Uterus (tissue), 4 donors: ENCODE measurements around the gene GPR156. TPM values are rescaled to one million over a fixed set of nuclear protein-coding genes. Genes with fewer than 3 reads are reported as not detected.

Experiments
- DNase-seq, 2 donors: peaks; one replicate each; pipeline ENCODE4 v3.0.0-alpha.2; 2019 to 2020
- H3K27ac ChIP-seq, 2 donors: fragments of 200-600 bp; sonication (generic); 1 replicate in 1 of 2; 2 replicates in 1 of 2; pipeline ENCODE4 v1.5.1; 2016 to 2018
- H3K27me3 ChIP-seq, 2 donors: fragments of 200-600 bp; sonication (generic); one replicate each; pipeline ENCODE4 v1.5.1; 2018 to 2019; ENCODE audit warnings: control low read depth in 1 of 2
- H3K36me3 ChIP-seq, 2 donors: fragments of 200-600 bp; sonication (generic); one replicate each; pipeline ENCODE4 v1.5.1; 2019; ENCODE audit warnings: control low read depth in 1 of 2
- H3K4me1 ChIP-seq, 2 donors: fragments of 200-600 bp; sonication (generic); one replicate each; pipeline ENCODE4 v1.5.1; 2018 to 2019; ENCODE audit warnings: control low read depth in 1 of 2
- H3K4me3 ChIP-seq, 2 donors: fragments of 200-600 bp; sonication (generic); 1 replicate in 1 of 2; 2 replicates in 1 of 2; pipeline ENCODE4 v1.5.1; 2018 to 2019; ENCODE audit warnings: mild to moderate bottlenecking in 1 of 2
- H3K9me3 ChIP-seq, 2 donors: fragments of 200-600 bp; sonication (generic); one replicate each; pipeline ENCODE4 v1.5.1; 2019; ENCODE audit warnings: control low read depth in 1 of 2
- POLR2A ChIP-seq, 2 donors: fragments of 450-650 bp; IDR thresholded peaks; one replicate each; pipeline ENCODE4 v1.6.1; 2016; ENCODE audit warnings: antibody characterized with exemption in 2 of 2, mild to moderate bottlenecking in 1 of 2, moderate library complexity in 1 of 2
- intact Hi-C: fragments of 100-400 bp; cut with DNase I; formaldehyde crosslinking; loops from one replicate; pipeline ENCODE4 v1.15.1; 2023; ENCODE audit warnings: low total_unique reads
- total RNA-seq, 4 donors: library from RNA; depleted of rRNA in 3 of 4; stranded (reverse); fragments of >200 nt in 3 of 4; gene quantifications; one replicate each; pipeline versions ENCODE4 v1.1.0 to v1.2.4, GENCODE V29; 2014 to 2023
- TF ChIP-seq, protein P1 (sequence below), 4 experiments: fragments of 200-600 bp in 2 of 4; fragments of 450-650 bp in 2 of 4; sonication (generic) in 2 of 4; IDR thresholded peaks; one replicate each; pipeline ENCODE4 v1.5.1; 2016 to 2019; ENCODE audit warnings: antibody characterized with exemption in 4 of 4, mild to moderate bottlenecking in 2 of 4, moderate library complexity in 1 of 4
- donor health status: DM: yes; HTN: yes; CAD: no.

GPR156 gene
- total RNA-seq, 4 donors from 2014 or later = 0.59 to 5.3 (median 1.9) TPM; not detected in 1

DNA sequence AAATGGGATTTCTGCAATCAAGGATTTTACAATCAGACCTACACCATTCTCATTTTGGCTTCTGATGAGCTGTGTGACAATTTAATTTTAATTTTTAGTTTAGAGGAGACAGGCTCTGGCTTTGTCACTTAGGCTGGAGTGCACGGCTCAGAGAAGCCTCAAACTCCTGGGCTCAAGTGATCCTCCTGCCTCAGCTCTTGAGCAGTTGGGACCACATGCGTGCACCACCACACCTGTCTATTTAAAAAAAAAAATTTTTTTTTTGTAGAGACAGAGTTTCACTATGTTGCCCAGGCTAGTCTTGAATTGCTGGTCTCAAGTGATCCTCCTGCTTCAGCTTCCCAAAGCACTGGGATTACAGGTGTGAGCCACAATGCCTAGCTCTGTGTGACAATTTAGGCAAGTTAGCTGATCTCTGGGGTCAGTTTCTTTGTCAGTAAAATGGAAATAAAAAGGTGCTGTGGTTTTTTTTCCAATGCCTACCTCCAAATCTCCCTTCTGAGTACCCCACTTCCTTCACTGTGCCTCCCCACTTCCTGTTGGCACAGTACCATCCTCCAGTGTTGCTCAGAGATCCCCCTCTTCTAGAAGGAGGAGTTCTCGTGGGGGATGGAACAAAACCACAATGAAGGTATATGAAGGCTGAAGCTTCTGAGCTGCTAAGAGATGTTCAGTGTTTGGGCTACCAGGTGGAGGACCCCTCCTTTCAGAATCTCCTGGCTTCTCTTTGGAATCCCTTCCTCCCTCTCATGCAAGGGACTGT lies 136.7 kb downstream of the GPR156 start:
- H3K27me3 ChIP-seq = no peaks in the 10 kb centered on the region
- H3K4me3 ChIP-seq = no peak overlapping the region
- intact Hi-C loops = no loop called here
- no peaks in the 10 kb centered on the region for H3K4me1 ChIP-seq
- DNase-seq = no peak
- TF ChIP-seq POLR2A (IDR thresholded peaks at IDR 0.05) = no peak
- TF ChIP-seq, protein P1, sequence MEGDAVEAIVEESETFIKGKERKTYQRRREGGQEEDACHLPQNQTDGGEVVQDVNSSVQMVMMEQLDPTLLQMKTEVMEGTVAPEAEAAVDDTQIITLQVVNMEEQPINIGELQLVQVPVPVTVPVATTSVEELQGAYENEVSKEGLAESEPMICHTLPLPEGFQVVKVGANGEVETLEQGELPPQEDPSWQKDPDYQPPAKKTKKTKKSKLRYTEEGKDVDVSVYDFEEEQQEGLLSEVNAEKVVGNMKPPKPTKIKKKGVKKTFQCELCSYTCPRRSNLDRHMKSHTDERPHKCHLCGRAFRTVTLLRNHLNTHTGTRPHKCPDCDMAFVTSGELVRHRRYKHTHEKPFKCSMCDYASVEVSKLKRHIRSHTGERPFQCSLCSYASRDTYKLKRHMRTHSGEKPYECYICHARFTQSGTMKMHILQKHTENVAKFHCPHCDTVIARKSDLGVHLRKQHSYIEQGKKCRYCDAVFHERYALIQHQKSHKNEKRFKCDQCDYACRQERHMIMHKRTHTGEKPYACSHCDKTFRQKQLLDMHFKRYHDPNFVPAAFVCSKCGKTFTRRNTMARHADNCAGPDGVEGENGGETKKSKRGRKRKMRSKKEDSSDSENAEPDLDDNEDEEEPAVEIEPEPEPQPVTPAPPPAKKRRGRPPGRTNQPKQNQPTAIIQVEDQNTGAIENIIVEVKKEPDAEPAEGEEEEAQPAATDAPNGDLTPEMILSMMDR (IDR thresholded peaks at IDR 0.05) = no peak
- no peaks in the 10 kb centered on the region for H3K36me3 ChIP-seq
- H3K27ac ChIP-seq = no peak overlapping the region
- no peaks in the 10 kb centered on the region for H3K9me3 ChIP-seq

DNA sequence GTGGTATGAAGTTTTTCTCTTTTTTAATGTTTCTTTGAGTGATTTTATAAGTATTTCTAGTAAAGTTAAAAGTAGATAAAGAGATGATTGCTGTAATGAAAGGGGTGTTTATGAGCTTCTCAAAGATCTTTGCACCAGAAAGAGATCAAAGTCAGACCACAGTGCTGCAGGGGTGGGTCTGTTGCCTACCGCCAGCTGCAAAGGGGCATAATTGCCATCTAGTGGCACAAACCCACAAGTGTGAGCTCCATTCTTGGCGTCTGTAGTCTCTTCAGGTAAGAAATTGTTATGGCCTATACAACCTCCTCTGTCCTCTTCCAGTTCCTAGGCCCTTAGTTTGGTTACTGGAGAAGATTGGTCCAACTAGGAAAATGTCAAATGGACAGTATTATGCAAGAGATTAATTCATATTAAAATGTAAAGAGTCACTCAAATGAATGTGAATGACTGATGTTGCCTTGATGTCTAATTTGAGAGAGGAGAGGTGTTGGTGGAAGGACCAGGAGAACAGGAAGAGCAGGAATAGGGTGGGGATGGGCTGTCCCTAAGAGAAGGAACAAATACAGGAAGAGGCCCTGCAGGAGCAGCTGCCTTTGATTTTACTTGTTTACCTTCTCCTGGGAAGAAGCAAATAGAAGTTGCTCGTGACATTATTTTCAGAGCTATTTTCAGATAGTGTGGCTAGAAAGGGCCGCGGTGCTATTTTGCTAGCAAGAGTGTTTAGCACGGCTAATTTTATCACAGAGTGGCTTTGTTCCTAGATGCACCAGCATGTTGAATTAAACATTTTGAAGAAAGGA lies 137.8 kb downstream of the GPR156 start:
- Histone ChIP-seq H3K4me1 (no peaks in the 10 kb centered on the region), H3K27ac (no peak overlapping the region), H3K36me3 (no peaks in the 10 kb centered on the region), H3K9me3 (no peaks in the 10 kb centered on the region), H3K4me3 (no peak overlapping the region), H3K27me3 (no peaks in the 10 kb centered on the region)
- TF ChIP-seq POLR2A (IDR thresholded peaks at IDR 0.05) = no peak
- TF ChIP-seq, protein P1 (IDR thresholded peaks at IDR 0.05) = no peak
- intact Hi-C loops = no loop called here
- DNase-seq = no peak

DNA sequence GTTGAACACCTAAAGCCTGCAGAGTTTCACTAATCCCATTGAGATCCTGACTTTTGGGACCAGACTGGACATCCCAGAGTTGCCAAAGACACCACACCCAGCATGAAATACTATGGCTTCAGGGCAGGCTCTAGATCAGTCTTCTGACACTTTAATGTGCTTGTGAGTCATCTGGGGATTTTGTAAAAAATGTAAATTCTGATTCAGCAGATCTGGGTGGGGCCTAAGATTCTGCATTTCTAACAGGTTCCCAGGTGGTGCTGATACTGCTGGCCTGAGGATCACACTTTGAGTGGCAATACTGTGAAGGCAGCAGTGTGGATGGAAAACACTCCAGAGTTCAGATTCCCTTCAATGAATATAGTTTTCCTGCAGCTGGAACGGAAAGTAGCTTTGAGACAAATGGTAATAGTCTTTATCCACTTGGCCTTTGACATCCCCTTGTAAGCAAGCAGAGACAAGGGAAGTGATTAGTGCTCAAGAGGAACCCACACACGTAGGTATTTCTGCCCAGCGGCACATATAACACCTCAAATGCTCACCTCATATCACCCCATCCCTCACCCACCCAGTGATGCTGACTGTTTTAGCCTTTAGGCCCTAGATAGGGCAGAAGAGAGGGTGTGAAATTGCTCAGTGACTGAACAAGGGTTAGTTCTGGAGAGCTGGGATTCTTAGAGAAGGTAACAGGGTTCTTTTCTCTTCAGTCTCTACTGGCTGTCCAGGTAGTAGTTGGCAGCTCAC lies 139.3 kb downstream of the GPR156 start:
- no peaks in the 10 kb centered on the region for H3K27me3 ChIP-seq
- no peaks in the 10 kb centered on the region for H3K4me1 ChIP-seq
- intact Hi-C loops = no loop called here
- no peaks in the 10 kb centered on the region for H3K9me3 ChIP-seq
- TF ChIP-seq POLR2A (IDR thresholded peaks at IDR 0.05) = no peak
- TF ChIP-seq, protein P1 (IDR thresholded peaks at IDR 0.05) = no peak
- no peak overlapping the region for H3K4me3 ChIP-seq
- H3K27ac ChIP-seq = no peak overlapping the region
- DNase-seq = no peak
- no peaks in the 10 kb centered on the region for H3K36me3 ChIP-seq

DNA sequence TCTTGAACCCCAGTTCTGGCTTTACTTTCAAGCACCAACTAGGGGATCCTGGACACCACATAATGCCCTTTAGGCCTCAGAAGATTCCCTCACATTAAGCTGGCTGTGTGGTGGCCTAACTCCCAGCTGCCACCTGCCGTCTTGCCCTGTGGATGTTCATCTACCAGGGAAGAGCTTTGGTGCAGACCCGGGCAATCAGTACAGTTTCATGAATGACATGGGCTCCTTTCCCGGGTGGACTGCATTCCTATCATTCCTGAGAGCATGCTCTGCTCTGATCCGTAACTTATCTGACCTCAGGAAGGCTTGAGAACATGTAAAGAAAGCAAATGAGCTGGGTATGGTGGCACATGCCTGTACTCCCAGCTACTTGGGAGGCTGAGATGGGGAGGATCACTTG lies 140.8 kb downstream of the GPR156 start:
- Histone ChIP-seq H3K36me3 (no peaks in the 10 kb centered on the region), H3K4me3 (no peak overlapping the region), H3K27ac (no peak overlapping the region), H3K27me3 (no peaks in the 10 kb centered on the region), H3K4me1 (no peaks in the 10 kb centered on the region), H3K9me3 (no peaks in the 10 kb centered on the region)
- no peak for DNase-seq
- TF ChIP-seq, protein P1 (IDR thresholded peaks at IDR 0.05) = no peak
- TF ChIP-seq POLR2A (IDR thresholded peaks at IDR 0.05) = no peak
- intact Hi-C loops = no loop called here
